GM23338 (cell line): ENCODE measurements around the gene LMX1B.

ENCODE experiments used
- EZH2 ChIP-seq: fragments of 200-600 bp; sonication (generic); IDR thresholded peaks from one replicate; pipeline ENCODE4 v1.8.0; 2017; ENCODE audit warnings: antibody characterized with exemption, mild to moderate bottlenecking, low read depth; ENCODE audit not compliant: unreplicated experiment
- NANOG ChIP-seq: IDR thresholded peaks from 2 replicates; pipeline ENCODE4 v1.6.1; 2016; ENCODE audit warnings: antibody characterized with exemption, borderline replicate concordance
- POLR2AphosphoS5 ChIP-seq: IDR thresholded peaks from 2 replicates; pipeline ENCODE4 v1.6.1; 2016; ENCODE audit warnings: antibody characterized with exemption, low read depth
- TF ChIP-seq, protein P1 (sequence below), 2 experiments: fragments of 200-600 bp in 1 of 2; sonication (generic) in 1 of 2; conservative IDR thresholded peaks; 2 replicates each; pipeline versions ENCODE4 v1.5.1 to v1.6.1; 2016 to 2017; ENCODE audit warnings: antibody characterized with exemption in 2 of 2, low read depth in 2 of 2, mild to moderate bottlenecking in 2 of 2, moderate library complexity in 1 of 2
- TF ChIP-seq, protein P2 (sequence below): IDR thresholded peaks from one replicate; pipeline ENCODE4 v1.6.1; 2018; ENCODE audit warnings: antibody characterized with exemption; ENCODE audit not compliant: unreplicated experiment

DNA sequence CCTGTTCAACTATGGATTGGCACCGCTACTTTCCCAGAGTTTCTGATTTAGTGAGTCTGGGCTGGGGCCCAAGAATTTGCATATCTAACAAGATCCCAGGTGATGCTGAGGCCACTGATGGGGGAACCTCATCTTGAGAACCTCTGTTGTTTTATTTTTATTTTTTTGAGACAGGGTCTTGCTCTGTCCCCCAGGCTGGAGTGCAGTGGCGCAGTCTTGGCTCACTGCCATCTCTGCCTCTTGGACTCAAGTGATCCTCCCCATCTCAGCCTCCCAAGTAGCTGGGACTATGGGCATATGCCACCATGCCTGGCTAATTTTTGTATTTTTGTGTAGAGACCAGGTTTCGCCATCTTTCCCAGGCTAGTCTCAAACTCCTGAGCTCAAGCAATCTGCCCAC, 35.7 kb downstream of the LMX1B start:
- TF ChIP-seq, protein P1, sequence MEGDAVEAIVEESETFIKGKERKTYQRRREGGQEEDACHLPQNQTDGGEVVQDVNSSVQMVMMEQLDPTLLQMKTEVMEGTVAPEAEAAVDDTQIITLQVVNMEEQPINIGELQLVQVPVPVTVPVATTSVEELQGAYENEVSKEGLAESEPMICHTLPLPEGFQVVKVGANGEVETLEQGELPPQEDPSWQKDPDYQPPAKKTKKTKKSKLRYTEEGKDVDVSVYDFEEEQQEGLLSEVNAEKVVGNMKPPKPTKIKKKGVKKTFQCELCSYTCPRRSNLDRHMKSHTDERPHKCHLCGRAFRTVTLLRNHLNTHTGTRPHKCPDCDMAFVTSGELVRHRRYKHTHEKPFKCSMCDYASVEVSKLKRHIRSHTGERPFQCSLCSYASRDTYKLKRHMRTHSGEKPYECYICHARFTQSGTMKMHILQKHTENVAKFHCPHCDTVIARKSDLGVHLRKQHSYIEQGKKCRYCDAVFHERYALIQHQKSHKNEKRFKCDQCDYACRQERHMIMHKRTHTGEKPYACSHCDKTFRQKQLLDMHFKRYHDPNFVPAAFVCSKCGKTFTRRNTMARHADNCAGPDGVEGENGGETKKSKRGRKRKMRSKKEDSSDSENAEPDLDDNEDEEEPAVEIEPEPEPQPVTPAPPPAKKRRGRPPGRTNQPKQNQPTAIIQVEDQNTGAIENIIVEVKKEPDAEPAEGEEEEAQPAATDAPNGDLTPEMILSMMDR (conservative IDR thresholded peaks at IDR 0.05; ENCODE audit: low read depth in 2 of 2) = no peak
- TF ChIP-seq EZH2 (no peak), POLR2AphosphoS5 (no peak), NANOG (no peak)
- TF ChIP-seq, protein P2, sequence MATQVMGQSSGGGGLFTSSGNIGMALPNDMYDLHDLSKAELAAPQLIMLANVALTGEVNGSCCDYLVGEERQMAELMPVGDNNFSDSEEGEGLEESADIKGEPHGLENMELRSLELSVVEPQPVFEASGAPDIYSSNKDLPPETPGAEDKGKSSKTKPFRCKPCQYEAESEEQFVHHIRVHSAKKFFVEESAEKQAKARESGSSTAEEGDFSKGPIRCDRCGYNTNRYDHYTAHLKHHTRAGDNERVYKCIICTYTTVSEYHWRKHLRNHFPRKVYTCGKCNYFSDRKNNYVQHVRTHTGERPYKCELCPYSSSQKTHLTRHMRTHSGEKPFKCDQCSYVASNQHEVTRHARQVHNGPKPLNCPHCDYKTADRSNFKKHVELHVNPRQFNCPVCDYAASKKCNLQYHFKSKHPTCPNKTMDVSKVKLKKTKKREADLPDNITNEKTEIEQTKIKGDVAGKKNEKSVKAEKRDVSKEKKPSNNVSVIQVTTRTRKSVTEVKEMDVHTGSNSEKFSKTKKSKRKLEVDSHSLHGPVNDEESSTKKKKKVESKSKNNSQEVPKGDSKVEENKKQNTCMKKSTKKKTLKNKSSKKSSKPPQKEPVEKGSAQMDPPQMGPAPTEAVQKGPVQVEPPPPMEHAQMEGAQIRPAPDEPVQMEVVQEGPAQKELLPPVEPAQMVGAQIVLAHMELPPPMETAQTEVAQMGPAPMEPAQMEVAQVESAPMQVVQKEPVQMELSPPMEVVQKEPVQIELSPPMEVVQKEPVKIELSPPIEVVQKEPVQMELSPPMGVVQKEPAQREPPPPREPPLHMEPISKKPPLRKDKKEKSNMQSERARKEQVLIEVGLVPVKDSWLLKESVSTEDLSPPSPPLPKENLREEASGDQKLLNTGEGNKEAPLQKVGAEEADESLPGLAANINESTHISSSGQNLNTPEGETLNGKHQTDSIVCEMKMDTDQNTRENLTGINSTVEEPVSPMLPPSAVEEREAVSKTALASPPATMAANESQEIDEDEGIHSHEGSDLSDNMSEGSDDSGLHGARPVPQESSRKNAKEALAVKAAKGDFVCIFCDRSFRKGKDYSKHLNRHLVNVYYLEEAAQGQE = no peak
